DOHH2 (cell line): ENCODE data around the gene RHOD.

Experiments used
- H3F3A ChIP-seq: fragments of 200-600 bp; sonication (generic), shearing (Covaris generic); 2 replicates; pipeline ENCODE4 v1.6.0; 2016; ENCODE audit warnings: antibody characterized with exemption, mild to moderate bottlenecking; ENCODE audit not compliant: control insufficient read depth, insufficient read depth
- H3K27ac ChIP-seq: fragments of 200-600 bp; sonication (generic); 2 replicates; pipeline ENCODE4 v1.5.1; 2014; ENCODE audit warnings: low read depth, mild to moderate bottlenecking, low read length, moderate library complexity
- H3K27me3 ChIP-seq: fragments of 200-600 bp; sonication (generic); 2 replicates; pipeline ENCODE4 v1.6.1; 2014; ENCODE audit warnings: mild to moderate bottlenecking, low read length, mixed read lengths; ENCODE audit not compliant: control insufficient read depth
- H3K36me3 ChIP-seq: fragments of 200-600 bp; sonication (generic); 2 replicates; pipeline ENCODE4 v1.6.1; 2014; ENCODE audit warnings: mild to moderate bottlenecking, low read length, moderate library complexity, mixed read lengths; ENCODE audit not compliant: control insufficient read depth
- H3K4me1 ChIP-seq: fragments of 200-600 bp; sonication (generic); 2 replicates; pipeline ENCODE4 v1.6.1; 2014; ENCODE audit warnings: mild to moderate bottlenecking, low read length, mixed read lengths; ENCODE audit not compliant: control insufficient read depth
- H3K4me2 ChIP-seq: fragments of 200-600 bp; sonication (generic); 2 replicates; pipeline ENCODE4 v1.6.0; 2014; ENCODE audit warnings: mild to moderate bottlenecking, low read length, moderate library complexity
- H3K4me3 ChIP-seq: fragments of 200-600 bp; sonication (generic); 2 replicates; pipeline ENCODE4 v1.5.1; 2014; ENCODE audit warnings: mild to moderate bottlenecking, low read length, mixed read lengths
- H3K79me2 ChIP-seq: fragments of 200-600 bp; sonication (generic); 2 replicates; pipeline ENCODE4 v1.6.1; 2014; ENCODE audit warnings: mild to moderate bottlenecking, low read length, mixed read lengths; ENCODE audit not compliant: control insufficient read depth
- H3K9me2 ChIP-seq: fragments of 200-600 bp; sonication (generic); replicated peaks from 2 replicates; pipeline ENCODE4 v1.6.1; 2014; ENCODE audit warnings: mild to moderate bottlenecking, low read length, mixed read lengths; ENCODE audit not compliant: control insufficient read depth
- H3K9me3 ChIP-seq: fragments of 200-600 bp; sonication (generic); 2 replicates; pipeline ENCODE4 v1.6.1; 2014; ENCODE audit warnings: antibody characterized with exemption, low read length, mixed read lengths; ENCODE audit not compliant: control insufficient read depth, insufficient read depth
- H4K20me1 ChIP-seq: fragments of 200-600 bp; sonication (generic); 2 replicates; pipeline ENCODE4 v1.6.0; 2014; ENCODE audit warnings: low read depth, mild to moderate bottlenecking, antibody characterized with exemption, low read length, moderate library complexity; ENCODE audit not compliant: control insufficient read depth, insufficient read depth
- EZH2phosphoT487 ChIP-seq: fragments of 200-600 bp; sonication (generic); IDR thresholded peaks from 2 replicates; pipeline ENCODE4 v1.6.1; 2017; ENCODE audit warnings: borderline replicate concordance, mild to moderate bottlenecking, antibody characterized with exemption, low read length, moderate library complexity, mixed read lengths
- TF ChIP-seq, protein P1 (sequence below): fragments of 200-600 bp; sonication (generic); IDR thresholded peaks from one replicate; pipeline ENCODE4 v1.5.1; 2014; ENCODE audit warnings: antibody characterized with exemption, mild to moderate bottlenecking, low read depth, low read length; ENCODE audit not compliant: poor library complexity, severe bottlenecking

RHOD gene

GRCh38 chr11:67016550-67016949 is 40.1 kb upstream of the RHOD start:
- H3K9me3 ChIP-seq, result no peaks in the 10 kb centered on the region
- H4K20me1 ChIP-seq, result no peaks in the 10 kb centered on the region
- peaks cover 38% of the 10 kb centered on the region for H3K27me3 ChIP-seq
- H3K36me3 ChIP-seq, result no peaks in the 10 kb centered on the region
- H3K79me2 ChIP-seq, result no peaks in the 10 kb centered on the region
- H3K4me2 ChIP-seq, result no peak overlapping the region
- no peaks in the 10 kb centered on the region for H3K4me1 ChIP-seq
- no peaks in the 10 kb centered on the region for H3F3A ChIP-seq
- H3K27ac ChIP-seq, result no peak overlapping the region
- no peak for TF ChIP-seq EZH2phosphoT487
- TF ChIP-seq, protein P1, sequence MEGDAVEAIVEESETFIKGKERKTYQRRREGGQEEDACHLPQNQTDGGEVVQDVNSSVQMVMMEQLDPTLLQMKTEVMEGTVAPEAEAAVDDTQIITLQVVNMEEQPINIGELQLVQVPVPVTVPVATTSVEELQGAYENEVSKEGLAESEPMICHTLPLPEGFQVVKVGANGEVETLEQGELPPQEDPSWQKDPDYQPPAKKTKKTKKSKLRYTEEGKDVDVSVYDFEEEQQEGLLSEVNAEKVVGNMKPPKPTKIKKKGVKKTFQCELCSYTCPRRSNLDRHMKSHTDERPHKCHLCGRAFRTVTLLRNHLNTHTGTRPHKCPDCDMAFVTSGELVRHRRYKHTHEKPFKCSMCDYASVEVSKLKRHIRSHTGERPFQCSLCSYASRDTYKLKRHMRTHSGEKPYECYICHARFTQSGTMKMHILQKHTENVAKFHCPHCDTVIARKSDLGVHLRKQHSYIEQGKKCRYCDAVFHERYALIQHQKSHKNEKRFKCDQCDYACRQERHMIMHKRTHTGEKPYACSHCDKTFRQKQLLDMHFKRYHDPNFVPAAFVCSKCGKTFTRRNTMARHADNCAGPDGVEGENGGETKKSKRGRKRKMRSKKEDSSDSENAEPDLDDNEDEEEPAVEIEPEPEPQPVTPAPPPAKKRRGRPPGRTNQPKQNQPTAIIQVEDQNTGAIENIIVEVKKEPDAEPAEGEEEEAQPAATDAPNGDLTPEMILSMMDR, result no peak
- no peaks in the 10 kb centered on the region for H3K9me2 ChIP-seq
- no peak overlapping the region for H3K4me3 ChIP-seq

- no peaks in the 10 kb centered on the region for H3K9me3 ChIP-seq
- peaks cover 55% of the 10 kb centered on the region for H3K27me3 ChIP-seq
- no peak overlapping the region for H3K4me3 ChIP-seq
- no peaks in the 10 kb centered on the region for H3K36me3 ChIP-seq
- H3K4me2 ChIP-seq, result no peak overlapping the region
- H3F3A ChIP-seq, result no peaks in the 10 kb centered on the region
- no peaks in the 10 kb centered on the region for H3K79me2 ChIP-seq
- TF ChIP-seq, protein P1, result no peak
- TF ChIP-seq EZH2phosphoT487, result no peak
- H3K4me1 ChIP-seq, result peaks cover 20% of the 10 kb centered on the region
- no peak overlapping the region for H3K27ac ChIP-seq
- no peaks in the 10 kb centered on the region for H4K20me1 ChIP-seq
- H3K9me2 ChIP-seq, result no peaks in the 10 kb centered on the region
These were observed 35.7 kb upstream of the RHOD start for GRCh38 chr11:67020949-67021348.

DNA sequence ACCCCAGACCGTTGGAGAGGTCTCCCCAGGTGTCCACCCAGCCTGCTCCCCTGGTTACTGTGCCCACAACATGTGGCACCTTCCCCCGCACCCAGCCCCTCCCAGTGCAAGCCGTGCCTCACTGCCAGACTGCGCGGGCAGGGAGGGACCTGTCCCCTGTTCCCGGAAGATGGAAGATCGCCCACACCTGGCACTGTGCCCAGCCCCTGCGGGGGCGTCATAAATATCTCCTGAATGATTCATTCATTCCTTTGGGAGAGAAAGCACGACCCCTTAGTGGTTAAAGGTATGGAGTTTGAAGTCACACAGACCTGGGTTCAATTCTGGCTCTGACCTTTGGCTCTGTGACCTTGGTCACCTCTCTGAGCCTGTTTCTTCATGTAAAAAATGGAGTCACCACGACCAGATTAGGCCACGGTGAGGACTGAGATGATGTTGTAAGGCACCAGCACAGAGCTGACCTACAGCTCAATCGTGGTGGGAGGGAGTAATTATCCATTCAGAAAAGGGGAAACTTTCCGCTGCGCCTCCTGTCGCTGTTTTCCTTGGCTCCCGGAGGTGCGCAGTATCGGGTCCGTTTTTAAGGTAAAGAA is 34.2 kb upstream of the RHOD start:
- no peaks in the 10 kb centered on the region for H3K9me3 ChIP-seq
- no peaks in the 10 kb centered on the region for H3K9me2 ChIP-seq
- H3K36me3 ChIP-seq, result no peaks in the 10 kb centered on the region
- no peaks in the 10 kb centered on the region for H4K20me1 ChIP-seq
- no peak overlapping the region for H3K4me2 ChIP-seq
- no peak overlapping the region for H3K27ac ChIP-seq
- TF ChIP-seq, protein P1, result no peak
- TF ChIP-seq EZH2phosphoT487, result no peak
- peaks cover 29% of the 10 kb centered on the region for H3K4me1 ChIP-seq
- H3K79me2 ChIP-seq, result no peaks in the 10 kb centered on the region
- no peak overlapping the region for H3K4me3 ChIP-seq
- H3K27me3 ChIP-seq, result peaks cover 54% of the 10 kb centered on the region
- no peaks in the 10 kb centered on the region for H3F3A ChIP-seq
